ENCODE measurements around the gene RBM26. TPM values are rescaled to one million over a fixed set of nuclear protein-coding genes. Genes with fewer than 3 reads are reported as not detected.

Gene RBM26
- total RNA-seq, 1 donor from 2014 or later = 31.3 TPM

- Histone ChIP-seq H3K9me3 (ENCODE audit: control insufficient read depth in 3 of 3, low read length in 3 of 3) (no peaks in the 10 kb centered on the region), H3K4me3 (ENCODE audit: low read length in 3 of 3) (peak overlapping the region; percentile 93 to 96 (median 95)), H3K27ac (ENCODE audit: low read depth, low read length) (no peak overlapping the region), H3K36me3 (ENCODE audit: control insufficient read depth in 3 of 3, insufficient read depth in 3 of 3, low read length in 3 of 3) (peaks cover 0 to 4% (median 0%) of the 10 kb centered on the region in 3 donors), H3K9ac (ENCODE audit: low read depth in 1 of 3, low read length in 3 of 3) (peak overlapping the region; percentile 58 to 92 (median 89)), H3K4me1 (ENCODE audit: control insufficient read depth in 3 of 3, insufficient read depth in 3 of 3, low read length in 3 of 3) (peaks cover 22 to 38% (median 34%) of the 10 kb centered on the region in 3 donors), H3K27me3 (ENCODE audit: control insufficient read depth in 3 of 3, insufficient read depth in 3 of 3, low read length in 3 of 3) (no peaks in the 10 kb centered on the region)
These were observed 1.7 kb downstream of the RBM26 start for GRCh38 chr13:79404361-79404760.

GRCh38 chr13:79403113-79403512 is 2.9 kb downstream of the RBM26 start:
- H3K4me1 ChIP-seq (ENCODE audit: control insufficient read depth in 3 of 3, insufficient read depth in 3 of 3, low read length in 3 of 3) = peaks cover 22 to 38% (median 34%) of the 10 kb centered on the region in 3 donors
- peak overlapping the region in 2 of 3 donors; percentile 51 to 95 for H3K4me3 ChIP-seq (ENCODE audit: low read length in 3 of 3)
- no peak overlapping the region for H3K27ac ChIP-seq (ENCODE audit: low read depth, low read length)
- H3K27me3 ChIP-seq (ENCODE audit: control insufficient read depth in 3 of 3, insufficient read depth in 3 of 3, low read length in 3 of 3) = no peaks in the 10 kb centered on the region
- H3K9me3 ChIP-seq (ENCODE audit: control insufficient read depth in 3 of 3, low read length in 3 of 3) = no peaks in the 10 kb centered on the region
- peaks cover 0 to 6% (median 0%) of the 10 kb centered on the region in 3 donors for H3K36me3 ChIP-seq (ENCODE audit: control insufficient read depth in 3 of 3, insufficient read depth in 3 of 3, low read length in 3 of 3)
- H3K9ac ChIP-seq (ENCODE audit: low read depth in 1 of 3, low read length in 3 of 3) = no peak overlapping the region

GRCh38 chr13:79402679-79403078 is 3.4 kb downstream of the RBM26 start:
- no peak overlapping the region for H3K9ac ChIP-seq (ENCODE audit: low read depth in 1 of 3, low read length in 3 of 3)
- H3K9me3 ChIP-seq (ENCODE audit: control insufficient read depth in 3 of 3, low read length in 3 of 3) = no peaks in the 10 kb centered on the region
- H3K36me3 ChIP-seq (ENCODE audit: control insufficient read depth in 3 of 3, insufficient read depth in 3 of 3, low read length in 3 of 3) = peaks cover 0 to 6% (median 0%) of the 10 kb centered on the region in 3 donors
- no peaks in the 10 kb centered on the region for H3K27me3 ChIP-seq (ENCODE audit: control insufficient read depth in 3 of 3, insufficient read depth in 3 of 3, low read length in 3 of 3)
- peak overlapping the region in 2 of 3 donors; percentile 11 to 39 for H3K4me3 ChIP-seq (ENCODE audit: low read length in 3 of 3)
- H3K27ac ChIP-seq (ENCODE audit: low read depth, low read length) = no peak overlapping the region
- H3K4me1 ChIP-seq (ENCODE audit: control insufficient read depth in 3 of 3, insufficient read depth in 3 of 3, low read length in 3 of 3) = peaks cover 22 to 38% (median 34%) of the 10 kb centered on the region in 3 donors

- Histone ChIP-seq H3K4me3 (ENCODE audit: low read length in 3 of 3) (peak overlapping the region in 2 of 3 donors; percentile 11 to 39), H3K36me3 (ENCODE audit: control insufficient read depth in 3 of 3, insufficient read depth in 3 of 3, low read length in 3 of 3) (peaks cover 0 to 6% (median 0%) of the 10 kb centered on the region in 3 donors), H3K27ac (ENCODE audit: low read depth, low read length) (no peak overlapping the region), H3K9me3 (ENCODE audit: control insufficient read depth in 3 of 3, low read length in 3 of 3) (no peaks in the 10 kb centered on the region), H3K4me1 (ENCODE audit: control insufficient read depth in 3 of 3, insufficient read depth in 3 of 3, low read length in 3 of 3) (peaks cover 21 to 35% (median 32%) of the 10 kb centered on the region in 3 donors), H3K9ac (ENCODE audit: low read depth in 1 of 3, low read length in 3 of 3) (no peak overlapping the region), H3K27me3 (ENCODE audit: control insufficient read depth in 3 of 3, insufficient read depth in 3 of 3, low read length in 3 of 3) (no peaks in the 10 kb centered on the region)
These were observed 3.9 kb downstream of the RBM26 start for GRCh38 chr13:79402074-79402635.

GRCh38 chr13:79401259-79402070 is 4.6 kb downstream of the RBM26 start:
- Histone ChIP-seq H3K9ac (ENCODE audit: low read depth in 1 of 3, low read length in 3 of 3) (no peak overlapping the region), H3K4me3 (ENCODE audit: low read length in 3 of 3) (no peak overlapping the region), H3K4me1 (ENCODE audit: control insufficient read depth in 3 of 3, insufficient read depth in 3 of 3, low read length in 3 of 3) (peaks cover 17 to 29% (median 28%) of the 10 kb centered on the region in 3 donors), H3K27me3 (ENCODE audit: control insufficient read depth in 3 of 3, insufficient read depth in 3 of 3, low read length in 3 of 3) (no peaks in the 10 kb centered on the region), H3K27ac (ENCODE audit: low read depth, low read length) (peak overlapping the region; percentile 7), H3K9me3 (ENCODE audit: control insufficient read depth in 3 of 3, low read length in 3 of 3) (no peaks in the 10 kb centered on the region), H3K36me3 (ENCODE audit: control insufficient read depth in 3 of 3, insufficient read depth in 3 of 3, low read length in 3 of 3) (peaks cover 0 to 6% (median 4%) of the 10 kb centered on the region in 3 donors)

GRCh38 chr13:79398915-79399314 is 7.1 kb downstream of the RBM26 start:
- no peaks in the 10 kb centered on the region for H3K27me3 ChIP-seq (ENCODE audit: control insufficient read depth in 3 of 3, insufficient read depth in 3 of 3, low read length in 3 of 3)
- peaks cover 7 to 20% (median 16%) of the 10 kb centered on the region in 3 donors for H3K4me1 ChIP-seq (ENCODE audit: control insufficient read depth in 3 of 3, insufficient read depth in 3 of 3, low read length in 3 of 3)
- no peaks in the 10 kb centered on the region for H3K9me3 ChIP-seq (ENCODE audit: control insufficient read depth in 3 of 3, low read length in 3 of 3)
- peaks cover 0 to 6% (median 4%) of the 10 kb centered on the region in 3 donors for H3K36me3 ChIP-seq (ENCODE audit: control insufficient read depth in 3 of 3, insufficient read depth in 3 of 3, low read length in 3 of 3)
- no peak overlapping the region for H3K4me3 ChIP-seq (ENCODE audit: low read length in 3 of 3)
- H3K27ac ChIP-seq (ENCODE audit: low read depth, low read length) = no peak overlapping the region
- H3K9ac ChIP-seq (ENCODE audit: low read depth in 1 of 3, low read length in 3 of 3) = no peak overlapping the region

GRCh38 chr13:79398127-79398526 is 7.9 kb downstream of the RBM26 start:
- Histone ChIP-seq H3K4me3 (ENCODE audit: low read length in 3 of 3) (no peak overlapping the region), H3K27ac (ENCODE audit: low read depth, low read length) (no peak overlapping the region), H3K4me1 (ENCODE audit: control insufficient read depth in 3 of 3, insufficient read depth in 3 of 3, low read length in 3 of 3) (peaks cover 3 to 17% (median 11%) of the 10 kb centered on the region in 3 donors), H3K36me3 (ENCODE audit: control insufficient read depth in 3 of 3, insufficient read depth in 3 of 3, low read length in 3 of 3) (peaks cover 0 to 6% (median 4%) of the 10 kb centered on the region in 3 donors), H3K9me3 (ENCODE audit: control insufficient read depth in 3 of 3, low read length in 3 of 3) (no peaks in the 10 kb centered on the region), H3K9ac (ENCODE audit: low read depth in 1 of 3, low read length in 3 of 3) (no peak overlapping the region), H3K27me3 (ENCODE audit: control insufficient read depth in 3 of 3, insufficient read depth in 3 of 3, low read length in 3 of 3) (no peaks in the 10 kb centered on the region)

- Histone ChIP-seq H3K4me3 (ENCODE audit: low read length in 3 of 3) (no peak overlapping the region), H3K27ac (ENCODE audit: low read depth, low read length) (no peak overlapping the region), H3K36me3 (ENCODE audit: control insufficient read depth in 3 of 3, insufficient read depth in 3 of 3, low read length in 3 of 3) (peaks cover 0 to 6% (median 4%) of the 10 kb centered on the region in 3 donors), H3K4me1 (ENCODE audit: control insufficient read depth in 3 of 3, insufficient read depth in 3 of 3, low read length in 3 of 3) (peaks cover 0 to 6% (median 3%) of the 10 kb centered on the region in 3 donors), H3K9me3 (ENCODE audit: control insufficient read depth in 3 of 3, low read length in 3 of 3) (no peaks in the 10 kb centered on the region), H3K27me3 (ENCODE audit: control insufficient read depth in 3 of 3, insufficient read depth in 3 of 3, low read length in 3 of 3) (no peaks in the 10 kb centered on the region), H3K9ac (ENCODE audit: low read depth in 1 of 3, low read length in 3 of 3) (no peak overlapping the region)
These were observed 10.2 kb downstream of the RBM26 start for GRCh38 chr13:79395881-79396280.

- Histone ChIP-seq H3K36me3 (ENCODE audit: control insufficient read depth in 3 of 3, insufficient read depth in 3 of 3, low read length in 3 of 3) (peaks cover 0 to 4% (median 0%) of the 10 kb centered on the region in 3 donors), H3K4me1 (ENCODE audit: control insufficient read depth in 3 of 3, insufficient read depth in 3 of 3, low read length in 3 of 3) (peaks cover 0 to 5% (median 3%) of the 10 kb centered on the region in 3 donors), H3K9ac (ENCODE audit: low read depth in 1 of 3, low read length in 3 of 3) (no peak overlapping the region), H3K4me3 (ENCODE audit: low read length in 3 of 3) (no peak overlapping the region), H3K9me3 (ENCODE audit: control insufficient read depth in 3 of 3, low read length in 3 of 3) (no peaks in the 10 kb centered on the region), H3K27me3 (ENCODE audit: control insufficient read depth in 3 of 3, insufficient read depth in 3 of 3, low read length in 3 of 3) (no peaks in the 10 kb centered on the region), H3K27ac (ENCODE audit: low read depth, low read length) (no peak overlapping the region)
These were observed 12.3 kb downstream of the RBM26 start for GRCh38 chr13:79393564-79394249.
